ENCODE data around the gene KCNQ1OT1. TPM values are rescaled to one million over a fixed set of nuclear protein-coding genes. Genes with fewer than 3 reads are reported as not detected.
A peak's percentile ranks its signal among the peaks of the same experiment; 100 is the strongest.

The KCNQ1OT1 gene
- total RNA-seq, 2 donors from 2014 or later, result 0.24 to 0.64 TPM

- Mint-ChIP-seq H3K27ac (peak overlapping the region; percentile 41), H3K27me3 (no peaks in the 10 kb centered on the region), H3K36me3 (ENCODE audit: low read depth) (no peaks in the 10 kb centered on the region), H3K4me1 (no peaks in the 10 kb centered on the region), H3K9me3 (no peaks in the 10 kb centered on the region), H3K4me3 (no peak overlapping the region)
- ATAC-seq (replicated peaks), result no peak
These were observed 30.7 kb upstream of the KCNQ1OT1 start for GRCh38 chr11:2730272-2731129.

- H3K4me1 Mint-ChIP-seq, result no peaks in the 10 kb centered on the region
- H3K27me3 Mint-ChIP-seq, result no peaks in the 10 kb centered on the region
- H3K9me3 Mint-ChIP-seq, result no peaks in the 10 kb centered on the region
- ATAC-seq (replicated peaks), result no peak
- no peaks in the 10 kb centered on the region for H3K36me3 Mint-ChIP-seq (ENCODE audit: low read depth)
- H3K4me3 Mint-ChIP-seq, result no peak overlapping the region
- no peak overlapping the region for H3K27ac Mint-ChIP-seq
These were observed 30.0 kb upstream of the KCNQ1OT1 start for GRCh38 chr11:2729841-2730240.

DNA sequence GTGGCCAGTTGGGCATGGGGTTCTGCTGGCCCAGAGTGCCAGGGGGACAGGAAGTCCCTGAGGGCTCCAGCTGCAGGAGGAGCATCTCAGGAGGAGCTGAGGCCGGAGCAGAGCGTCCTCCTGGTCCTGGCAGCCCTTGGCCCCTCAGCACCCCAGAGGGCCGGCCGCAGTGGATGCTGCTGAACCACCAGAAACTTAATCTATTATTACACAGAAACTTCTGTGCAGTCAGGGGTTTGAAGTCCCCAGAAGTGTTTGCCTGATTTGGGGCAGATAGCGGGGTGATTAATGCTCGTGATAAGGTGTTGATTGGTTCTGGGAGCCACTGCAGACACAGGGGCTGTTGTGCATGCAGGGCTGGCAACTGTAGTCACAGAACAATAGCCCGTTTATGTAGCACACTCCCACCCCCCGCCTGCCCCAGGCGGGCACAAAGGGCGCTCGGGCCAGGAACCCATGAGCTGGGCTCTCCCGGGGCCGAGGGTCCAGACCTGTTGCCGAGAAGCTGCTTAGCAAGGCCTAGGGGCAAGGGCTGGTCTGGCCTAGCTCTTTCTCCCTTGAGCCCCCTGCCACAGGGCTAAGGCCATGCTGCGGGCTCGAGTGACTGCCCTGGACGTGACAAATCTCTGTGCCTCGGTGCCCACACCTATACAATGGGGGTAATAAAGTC is 29.0 kb upstream of the KCNQ1OT1 start:
- Mint-ChIP-seq H3K4me1 (no peaks in the 10 kb centered on the region), H3K9me3 (no peaks in the 10 kb centered on the region), H3K27ac (no peak overlapping the region), H3K4me3 (no peak overlapping the region), H3K27me3 (no peaks in the 10 kb centered on the region), H3K36me3 (ENCODE audit: low read depth) (no peaks in the 10 kb centered on the region)
- no peak for ATAC-seq (replicated peaks)

DNA sequence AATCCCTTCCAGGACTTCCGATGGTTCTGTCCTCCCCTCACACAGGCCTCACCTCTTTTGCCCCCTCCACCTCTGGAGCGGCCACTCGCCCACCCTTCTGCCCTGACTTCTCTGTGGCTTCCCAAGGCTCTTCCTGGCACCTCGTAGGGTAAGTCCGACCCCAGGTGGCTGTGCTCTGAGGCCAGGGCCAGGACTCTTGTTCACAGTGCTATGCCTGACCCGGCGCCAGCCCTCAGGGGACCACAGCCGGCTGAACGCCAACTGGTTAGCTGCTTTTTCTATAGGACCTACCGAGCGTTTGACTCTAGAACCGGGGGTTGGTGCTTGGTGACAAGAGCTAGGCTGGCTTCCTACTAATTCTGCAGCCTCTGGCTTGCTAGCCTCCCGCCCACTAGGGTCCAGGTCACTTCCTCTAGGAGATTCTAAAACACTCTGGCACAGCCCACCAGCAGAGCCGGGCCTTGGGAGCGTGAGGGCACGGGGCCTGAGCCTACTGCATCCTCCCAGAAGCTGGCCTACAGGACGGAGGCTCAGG is 28.4 kb upstream of the KCNQ1OT1 start:
- Mint-ChIP-seq H3K4me3 (no peak overlapping the region), H3K36me3 (ENCODE audit: low read depth) (no peaks in the 10 kb centered on the region), H3K4me1 (no peaks in the 10 kb centered on the region), H3K27me3 (no peaks in the 10 kb centered on the region), H3K9me3 (no peaks in the 10 kb centered on the region), H3K27ac (peak overlapping the region; percentile 36)
- no peak for ATAC-seq (replicated peaks)

- Mint-ChIP-seq H3K27me3 (no peaks in the 10 kb centered on the region), H3K36me3 (ENCODE audit: low read depth) (no peaks in the 10 kb centered on the region), H3K4me1 (no peaks in the 10 kb centered on the region), H3K9me3 (no peaks in the 10 kb centered on the region), H3K27ac (no peak overlapping the region), H3K4me3 (no peak overlapping the region)
- no peak for ATAC-seq (replicated peaks)
These were observed 27.2 kb upstream of the KCNQ1OT1 start for GRCh38 chr11:2726964-2727363.

- no peak for ATAC-seq (replicated peaks)
- no peaks in the 10 kb centered on the region for H3K9me3 Mint-ChIP-seq
- no peak overlapping the region for H3K4me3 Mint-ChIP-seq
- no peak overlapping the region for H3K27ac Mint-ChIP-seq
- no peaks in the 10 kb centered on the region for H3K36me3 Mint-ChIP-seq (ENCODE audit: low read depth)
- no peaks in the 10 kb centered on the region for H3K27me3 Mint-ChIP-seq
- H3K4me1 Mint-ChIP-seq, result no peaks in the 10 kb centered on the region
These were observed 25.8 kb upstream of the KCNQ1OT1 start for GRCh38 chr11:2725368-2726300.

DNA sequence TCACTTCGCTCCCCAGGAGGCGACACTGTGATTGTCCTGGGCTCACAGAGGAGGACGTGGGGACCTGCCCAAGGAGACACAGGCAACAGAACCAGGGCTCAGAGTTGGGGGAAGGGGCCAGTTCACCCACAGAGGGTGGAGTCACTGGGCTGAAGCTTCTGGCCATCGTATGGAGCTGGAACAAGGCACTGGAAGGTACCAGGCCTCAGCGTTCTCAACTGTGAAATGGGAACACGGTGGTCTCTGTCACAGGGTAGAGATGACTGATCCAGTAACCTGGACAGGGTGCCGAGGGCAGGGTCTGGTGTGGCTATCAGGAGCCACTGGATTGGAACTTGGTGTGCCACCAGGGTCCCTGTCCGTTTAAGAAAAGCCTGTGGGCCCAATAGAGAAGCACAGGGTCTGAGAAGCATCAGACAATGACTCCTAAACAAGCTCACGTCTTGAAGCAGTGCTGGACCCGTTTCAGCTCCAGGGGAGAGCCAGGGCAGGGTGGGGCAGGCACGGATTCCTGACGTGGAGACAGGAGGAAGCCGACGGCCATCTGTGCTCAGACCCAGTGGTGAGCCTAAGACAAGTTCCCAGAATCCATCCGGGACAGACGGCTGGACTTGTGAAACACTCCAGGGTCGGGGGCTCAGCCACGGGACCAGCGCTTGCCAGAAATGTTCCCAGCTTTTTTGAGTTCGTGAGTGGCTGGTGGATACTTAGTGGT is 25.0 kb upstream of the KCNQ1OT1 start:
- Mint-ChIP-seq H3K4me1 (no peaks in the 10 kb centered on the region), H3K27ac (no peak overlapping the region), H3K27me3 (no peaks in the 10 kb centered on the region), H3K9me3 (no peaks in the 10 kb centered on the region), H3K4me3 (no peak overlapping the region), H3K36me3 (ENCODE audit: low read depth) (no peaks in the 10 kb centered on the region)
- ATAC-seq (replicated peaks), result no peak

GRCh38 chr11:2724104-2724503 is 24.3 kb upstream of the KCNQ1OT1 start:
- Mint-ChIP-seq H3K4me1 (no peaks in the 10 kb centered on the region), H3K27me3 (no peaks in the 10 kb centered on the region), H3K36me3 (ENCODE audit: low read depth) (no peaks in the 10 kb centered on the region), H3K9me3 (no peaks in the 10 kb centered on the region), H3K27ac (no peak overlapping the region), H3K4me3 (no peak overlapping the region)
- no peak for ATAC-seq (replicated peaks)

DNA sequence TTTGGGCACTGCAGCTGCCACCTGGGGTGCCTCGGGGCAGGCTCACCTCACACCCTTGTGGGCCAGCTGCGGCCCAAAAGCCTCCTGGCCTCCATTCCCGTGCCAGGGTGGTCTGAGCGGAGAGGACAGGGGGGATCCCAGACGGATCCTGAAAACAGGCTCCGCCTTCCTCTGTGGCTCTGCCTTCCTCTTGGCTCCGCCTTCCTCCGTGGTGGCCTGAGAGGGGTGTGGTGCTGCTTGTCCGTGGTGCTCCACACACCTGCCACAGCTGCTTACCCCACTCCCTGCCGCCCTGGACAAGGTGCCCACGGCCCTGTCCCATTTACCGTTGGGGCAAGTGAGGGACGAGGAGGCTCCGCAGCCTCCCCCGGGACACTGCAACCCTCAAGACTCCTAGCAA is 23.2 kb upstream of the KCNQ1OT1 start:
- no peaks in the 10 kb centered on the region for H3K4me1 Mint-ChIP-seq
- no peak for ATAC-seq (replicated peaks)
- H3K4me3 Mint-ChIP-seq, result no peak overlapping the region
- no peaks in the 10 kb centered on the region for H3K27me3 Mint-ChIP-seq
- H3K27ac Mint-ChIP-seq, result no peak overlapping the region
- H3K36me3 Mint-ChIP-seq (ENCODE audit: low read depth), result no peaks in the 10 kb centered on the region
- H3K9me3 Mint-ChIP-seq, result no peaks in the 10 kb centered on the region

DNA sequence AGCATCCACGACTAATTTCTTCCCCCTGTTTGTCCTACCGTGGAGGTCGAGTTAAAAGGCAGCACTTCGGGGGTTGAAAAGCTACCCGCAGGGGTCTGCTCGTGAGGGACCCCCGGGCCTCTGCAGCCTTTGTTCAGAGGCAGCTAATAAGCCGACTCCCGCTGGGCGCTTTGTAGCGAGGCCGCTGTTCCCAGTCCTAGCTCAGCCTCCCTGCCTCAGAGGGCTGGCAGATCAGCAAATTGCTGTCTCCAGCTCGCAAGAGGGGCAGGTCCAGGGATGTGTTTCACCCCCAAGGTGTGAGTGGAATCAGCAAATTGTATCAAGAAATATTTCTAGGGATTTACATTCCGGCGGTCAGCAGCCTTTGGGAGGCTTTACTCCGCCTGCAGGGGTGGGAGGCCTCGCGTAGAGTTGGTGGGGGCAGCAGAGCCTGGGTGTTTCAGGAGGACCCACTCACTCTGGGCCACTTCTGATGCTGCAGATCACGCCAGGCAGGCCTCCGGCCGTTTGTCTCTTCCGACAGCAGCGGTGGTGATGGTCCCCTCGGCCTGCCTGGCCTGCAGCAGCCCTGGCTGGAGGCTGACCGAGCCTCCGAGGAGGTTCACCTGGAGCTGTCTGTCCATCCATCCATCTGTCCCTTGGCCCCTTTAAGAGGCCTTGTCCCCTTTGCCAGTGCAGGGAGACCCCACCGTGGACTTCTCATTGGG is 21.6 kb upstream of the KCNQ1OT1 start:
- no peaks in the 10 kb centered on the region for H3K36me3 Mint-ChIP-seq (ENCODE audit: low read depth)
- H3K4me1 Mint-ChIP-seq, result no peaks in the 10 kb centered on the region
- no peak overlapping the region for H3K4me3 Mint-ChIP-seq
- H3K27ac Mint-ChIP-seq, result no peak overlapping the region
- H3K27me3 Mint-ChIP-seq, result no peaks in the 10 kb centered on the region
- H3K9me3 Mint-ChIP-seq, result no peaks in the 10 kb centered on the region
- no peak for ATAC-seq (replicated peaks)

DNA sequence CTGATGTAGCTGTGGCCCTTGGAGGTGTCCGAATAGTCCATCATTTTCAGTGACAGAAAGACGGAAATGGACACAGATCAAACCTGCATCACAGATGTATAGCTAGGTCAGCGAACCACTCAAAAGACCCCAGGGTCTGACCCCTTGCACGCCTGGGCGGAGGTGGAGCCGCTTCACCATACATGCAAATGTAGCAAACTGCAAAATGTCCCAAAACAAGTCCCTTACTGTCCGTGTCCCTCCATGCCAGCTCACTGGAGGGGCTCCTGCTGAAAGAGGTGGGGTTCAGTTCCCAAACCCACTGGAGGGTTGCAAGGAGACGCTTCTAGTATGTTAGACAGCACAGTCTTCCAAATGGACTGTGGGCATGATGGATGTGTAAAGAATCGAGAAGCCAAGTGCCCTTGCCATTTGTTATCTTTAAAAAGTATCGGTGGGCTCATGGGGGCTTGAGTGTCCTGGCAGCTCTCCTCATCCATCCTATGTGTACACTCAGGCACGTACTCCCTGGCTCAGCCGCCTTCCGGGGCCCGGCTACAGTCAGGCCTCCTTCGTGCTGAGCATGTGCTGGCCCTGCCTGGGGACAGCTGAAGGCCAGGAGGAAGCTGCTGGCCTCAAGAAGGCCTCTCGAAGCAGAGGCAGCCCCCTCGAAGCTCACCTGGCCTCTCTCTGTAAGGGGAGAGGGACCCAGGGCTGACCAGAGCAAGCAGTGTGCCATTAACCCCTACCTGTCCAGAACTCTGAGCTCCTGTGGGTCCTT is 20.2 kb upstream of the KCNQ1OT1 start:
- Mint-ChIP-seq H3K27ac (no peak overlapping the region), H3K4me1 (no peaks in the 10 kb centered on the region), H3K27me3 (no peaks in the 10 kb centered on the region), H3K4me3 (no peak overlapping the region), H3K9me3 (no peaks in the 10 kb centered on the region), H3K36me3 (ENCODE audit: low read depth) (no peaks in the 10 kb centered on the region)
- no peak for ATAC-seq (replicated peaks)

DNA sequence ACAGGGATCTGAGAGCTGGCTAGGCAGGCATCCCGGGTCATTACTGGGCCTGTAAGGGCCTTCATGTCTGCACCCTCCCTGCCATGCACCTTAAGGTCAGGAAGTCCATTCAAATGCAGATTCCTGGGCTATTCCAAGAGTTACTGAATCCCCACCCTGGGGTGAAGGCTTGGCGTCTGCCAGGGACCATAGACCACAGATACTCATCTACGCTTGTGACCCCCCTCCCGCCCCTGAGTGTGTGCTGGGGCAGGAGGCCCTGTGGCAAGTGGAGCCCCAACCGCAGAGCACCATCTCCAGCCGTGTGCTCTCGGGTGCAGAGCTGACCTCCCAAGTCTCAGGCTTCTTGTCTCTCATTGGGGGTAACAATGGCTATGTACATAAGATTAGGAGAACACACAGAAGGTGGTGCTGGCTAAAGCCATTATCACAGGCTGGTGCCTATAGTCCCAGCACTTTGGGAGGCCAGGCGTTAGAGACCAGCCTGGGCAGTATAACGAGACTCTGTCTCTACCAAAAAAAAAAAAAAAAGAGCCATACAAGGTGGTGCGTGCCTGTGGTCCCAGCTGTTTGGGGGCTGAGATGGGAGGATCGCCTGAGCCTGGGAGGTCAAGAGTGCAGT is 19.1 kb upstream of the KCNQ1OT1 start:
- no peak for ATAC-seq (replicated peaks)
- Mint-ChIP-seq H3K4me1 (no peaks in the 10 kb centered on the region), H3K27ac (no peak overlapping the region)

More for the DNA sequence above, 19.1 kb upstream of the KCNQ1OT1 start:
- H3K27me3 Mint-ChIP-seq, result no peaks in the 10 kb centered on the region
- no peaks in the 10 kb centered on the region for H3K36me3 Mint-ChIP-seq (ENCODE audit: low read depth)
- no peak overlapping the region for H3K4me3 Mint-ChIP-seq
- no peaks in the 10 kb centered on the region for H3K9me3 Mint-ChIP-seq
